Right hindlimb (tissue), 1 donor: ENCODE data around the gene FGFBP3.
A peak's percentile ranks its signal among the peaks of the same experiment; 100 is the strongest.

ENCODE experiments used
- DNase-seq: peaks from one replicate; pipeline ENCODE4 v3.0.0-alpha.2; 2018

Gene FGFBP3

GRCh38 chr10:91909117-91909677, at the start of gene FGFBP3:
Gene FGFBP3 (minus strand): TSS chr10:91909486. CDS start chr10:91908969, 517 bp downstream.
- DNase-seq = peak; percentile 61

DNA sequence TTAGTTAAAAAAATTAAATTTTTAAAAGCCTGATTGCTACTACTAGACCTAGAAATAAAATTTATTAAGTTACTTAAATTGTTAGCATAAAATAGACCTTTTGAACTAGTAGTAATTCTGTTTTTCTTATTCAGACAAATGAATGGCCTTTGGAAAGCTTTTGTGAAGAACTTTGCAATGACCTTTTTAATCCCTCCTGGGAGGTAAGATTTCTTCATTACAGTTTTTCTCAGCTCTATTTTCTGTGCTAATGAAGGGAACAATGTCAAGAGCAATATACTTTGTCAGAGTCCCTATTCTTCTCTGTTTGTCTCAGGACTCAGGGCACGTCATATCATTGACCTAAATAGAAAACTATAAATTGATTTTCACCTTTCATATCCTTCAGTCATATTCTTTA, 47.8 kb upstream of the FGFBP3 start:
- DNase-seq = no peak

- no peak for DNase-seq
Measured at GRCh38 chr10:91955114-91955513, 45.8 kb upstream of the FGFBP3 start.

DNA sequence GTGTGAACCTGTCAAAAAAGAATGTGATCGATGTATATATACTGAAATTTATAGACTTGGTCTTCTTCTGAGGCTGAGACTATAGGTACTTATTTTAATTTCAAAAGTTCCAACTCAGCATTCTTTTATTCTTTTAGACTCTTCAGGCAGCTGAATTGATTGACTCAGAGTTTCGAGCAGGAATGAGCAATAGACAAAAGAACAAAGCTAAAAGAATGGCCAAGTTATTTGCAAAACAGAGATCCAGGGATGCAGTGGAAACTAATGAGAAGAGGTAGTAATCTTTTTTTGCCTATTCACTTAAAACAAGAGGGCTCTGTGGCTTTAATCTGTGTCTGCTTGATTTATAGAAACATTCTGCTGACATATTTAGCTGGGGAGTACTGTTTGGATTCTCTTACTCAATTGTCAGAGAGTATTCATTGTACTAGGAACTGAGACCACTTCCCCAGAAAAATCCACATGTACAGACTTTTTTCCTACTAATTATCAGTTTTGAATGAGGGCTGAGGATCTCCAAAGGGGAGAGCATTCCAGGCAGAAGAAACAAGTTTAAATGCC, 44.4 kb upstream of the FGFBP3 start:
- DNase-seq = no peak

- no peak for DNase-seq
Measured at GRCh38 chr10:91944880-91945630, 35.8 kb upstream of the FGFBP3 start.

- no peak for DNase-seq
Measured at GRCh38 chr10:91941426-91941825, 32.1 kb upstream of the FGFBP3 start.

GRCh38 chr10:91939653-91940052, 30.4 kb upstream of the FGFBP3 start:
- no peak for DNase-seq

GRCh38 chr10:91935886-91936285, 26.6 kb upstream of the FGFBP3 start:
- DNase-seq = no peak

- no peak for DNase-seq
Measured at GRCh38 chr10:91932737-91933136, 23.5 kb upstream of the FGFBP3 start.

GRCh38 chr10:91931526-91932190, 22.4 kb upstream of the FGFBP3 start:
- no peak for DNase-seq

- DNase-seq = no peak
Measured at GRCh38 chr10:91930939-91931338, 21.7 kb upstream of the FGFBP3 start.

GRCh38 chr10:91925022-91925320, 15.7 kb upstream of the FGFBP3 start:
- DNase-seq = no peak

- no peak for DNase-seq
Measured at GRCh38 chr10:91924212-91925021, 15.1 kb upstream of the FGFBP3 start.

GRCh38 chr10:91923371-91924211, 14.3 kb upstream of the FGFBP3 start, which contains the start of gene BTAF1:
Gene BTAF1 (plus strand): TSS chr10:91923770. CDS start chr10:91924077, 307 bp downstream.
- peak; percentile 95 for DNase-seq

DNA sequence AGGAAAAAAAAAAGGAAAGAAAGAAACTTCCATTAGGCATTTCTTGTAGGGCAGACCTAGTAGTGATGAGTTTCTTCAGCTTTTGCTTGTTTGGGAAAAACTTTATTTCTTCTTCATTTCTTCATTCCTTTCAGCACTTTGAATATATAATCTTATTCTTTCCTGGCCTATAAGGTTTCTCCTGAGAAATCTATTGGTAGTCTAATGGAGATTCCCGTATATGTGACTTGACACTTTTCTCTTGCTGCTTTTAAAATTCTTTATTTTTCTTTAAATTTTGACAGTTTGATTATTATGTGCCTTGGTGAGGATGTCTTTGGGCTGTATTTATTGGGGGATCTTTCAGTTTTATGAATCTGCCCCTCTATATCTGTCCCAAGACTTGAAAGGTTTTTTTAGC, 10.4 kb upstream of the FGFBP3 start:
- no peak for DNase-seq

DNA sequence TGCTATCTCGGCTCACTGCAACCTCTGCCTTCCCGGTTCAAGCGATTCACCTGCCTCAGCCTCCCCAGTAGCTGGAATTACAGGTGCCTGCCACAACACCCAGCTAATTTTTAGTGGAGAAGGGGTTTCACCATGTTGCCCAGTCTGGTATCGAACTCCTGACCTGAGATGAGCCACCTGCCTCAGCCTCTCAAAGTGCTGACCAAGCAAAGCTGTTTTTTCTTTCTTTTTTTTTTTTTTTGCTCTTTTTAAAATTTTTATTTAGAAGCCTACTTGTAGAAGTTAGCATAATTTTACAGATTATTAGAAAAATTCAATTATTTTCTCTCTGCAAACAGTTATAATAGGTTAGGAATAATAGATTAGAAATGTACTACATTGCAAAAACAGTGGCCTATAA, 1.2 kb upstream of the FGFBP3 start:
- no peak for DNase-seq

- peak; percentile 90 for DNase-seq
Measured at GRCh38 chr10:91908337-91909116, 759 bp downstream of the FGFBP3 start.

GRCh38 chr10:91907914-91908336, 1.4 kb downstream of the FGFBP3 start:
- DNase-seq = no peak

DNA sequence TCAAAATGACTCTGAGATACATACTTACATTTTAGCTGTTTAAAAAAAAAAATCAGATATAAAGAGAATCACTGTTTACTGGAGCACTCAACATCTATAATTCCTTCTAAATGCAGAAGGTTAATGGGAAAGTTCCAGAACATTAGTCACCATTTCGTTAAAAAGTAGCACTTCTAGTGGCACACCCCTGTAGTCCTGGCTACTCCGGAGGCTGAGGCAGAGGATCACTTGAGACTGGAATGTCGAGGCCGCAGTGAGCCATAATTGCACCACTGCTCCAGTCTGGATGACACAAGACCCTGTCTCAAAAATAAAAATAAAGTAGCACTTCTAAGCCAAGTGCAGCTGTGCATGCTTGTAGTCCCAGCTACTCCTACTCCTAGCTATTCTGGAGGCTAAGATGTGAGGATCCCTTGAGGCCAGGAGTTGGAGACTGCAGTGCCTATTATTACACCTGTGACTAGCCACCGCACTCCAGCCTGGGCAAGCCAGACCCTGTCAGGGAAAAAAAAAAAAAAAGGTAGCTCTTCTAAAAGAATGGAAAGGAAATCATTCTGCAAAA, 2.2 kb downstream of the FGFBP3 start:
- no peak for DNase-seq

DNA sequence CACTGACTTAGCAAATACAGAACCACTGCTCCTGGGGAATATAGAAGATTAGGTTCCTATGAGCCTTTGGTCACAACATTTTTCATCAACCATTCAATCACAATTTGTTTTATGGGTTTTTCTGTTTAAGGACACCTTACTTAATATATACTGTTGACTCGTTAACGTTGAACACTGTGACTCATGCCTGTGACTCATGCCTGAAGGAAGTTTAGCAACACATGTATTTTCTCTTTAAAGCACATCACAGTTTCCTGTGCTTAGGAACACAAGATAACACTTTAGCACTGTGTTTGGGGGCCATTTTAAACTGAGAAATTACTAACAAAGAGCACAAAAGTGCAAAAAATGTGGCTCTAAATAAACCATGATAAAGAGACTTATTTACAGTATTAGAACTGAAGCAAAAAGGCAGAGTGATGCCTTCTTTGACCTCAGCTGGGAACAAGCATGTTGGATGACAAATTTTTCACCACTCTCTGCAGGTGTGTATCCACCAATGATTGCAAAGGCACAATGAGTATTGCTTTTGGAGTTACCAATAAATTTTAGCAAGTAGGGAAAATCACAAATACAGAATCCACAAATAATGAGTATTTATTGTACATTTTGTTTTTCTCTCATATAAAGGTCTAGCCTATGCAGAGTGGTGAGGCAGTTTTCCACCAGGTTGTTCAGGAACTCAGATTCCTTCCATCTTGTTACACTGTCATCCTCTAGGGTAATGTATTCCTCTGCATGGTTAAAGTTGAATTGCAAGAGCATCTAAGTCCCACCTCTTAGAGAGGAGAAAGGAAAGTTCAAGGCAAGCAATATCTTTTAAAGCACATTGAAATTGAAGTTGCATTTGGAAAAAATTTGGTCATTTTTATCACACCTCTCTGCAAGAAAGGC, 7.3 kb downstream of the FGFBP3 start:
- no peak for DNase-seq
